ENCODE data around the gene USPL1.
"Not testable (repeated sequence)": the region's sequence is repeated elsewhere in the genome, so short reads cannot be mapped to it uniquely, and the experiment has no call there.

The USPL1 gene

DNA sequence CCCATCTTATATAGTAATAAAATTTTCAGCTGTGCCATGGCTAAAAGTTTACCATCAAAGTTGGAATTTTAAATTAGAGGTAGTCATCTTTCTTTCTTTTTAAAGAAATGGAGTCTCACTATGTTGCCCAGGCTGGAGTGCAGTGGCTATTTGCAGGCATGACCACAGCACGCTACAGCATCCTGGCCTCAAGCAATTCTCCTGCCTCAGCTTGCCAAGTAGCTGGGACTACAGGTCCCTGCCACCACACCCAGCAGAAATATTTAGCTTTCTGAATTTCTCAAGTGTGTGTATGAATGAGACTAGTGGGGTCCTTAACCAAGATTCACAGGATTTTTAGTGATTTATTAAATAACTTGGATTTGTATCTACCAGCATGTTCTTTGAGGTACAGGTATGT is 30.5 kb upstream of the USPL1 start:
- no peak overlapping the region for H3K27ac ChIP-seq
- TF ChIP-seq, protein P1, sequence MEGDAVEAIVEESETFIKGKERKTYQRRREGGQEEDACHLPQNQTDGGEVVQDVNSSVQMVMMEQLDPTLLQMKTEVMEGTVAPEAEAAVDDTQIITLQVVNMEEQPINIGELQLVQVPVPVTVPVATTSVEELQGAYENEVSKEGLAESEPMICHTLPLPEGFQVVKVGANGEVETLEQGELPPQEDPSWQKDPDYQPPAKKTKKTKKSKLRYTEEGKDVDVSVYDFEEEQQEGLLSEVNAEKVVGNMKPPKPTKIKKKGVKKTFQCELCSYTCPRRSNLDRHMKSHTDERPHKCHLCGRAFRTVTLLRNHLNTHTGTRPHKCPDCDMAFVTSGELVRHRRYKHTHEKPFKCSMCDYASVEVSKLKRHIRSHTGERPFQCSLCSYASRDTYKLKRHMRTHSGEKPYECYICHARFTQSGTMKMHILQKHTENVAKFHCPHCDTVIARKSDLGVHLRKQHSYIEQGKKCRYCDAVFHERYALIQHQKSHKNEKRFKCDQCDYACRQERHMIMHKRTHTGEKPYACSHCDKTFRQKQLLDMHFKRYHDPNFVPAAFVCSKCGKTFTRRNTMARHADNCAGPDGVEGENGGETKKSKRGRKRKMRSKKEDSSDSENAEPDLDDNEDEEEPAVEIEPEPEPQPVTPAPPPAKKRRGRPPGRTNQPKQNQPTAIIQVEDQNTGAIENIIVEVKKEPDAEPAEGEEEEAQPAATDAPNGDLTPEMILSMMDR (IDR thresholded peaks at IDR 0.05; ENCODE audit: low read depth, low read length, missing control alignments): no peak
- in situ Hi-C loops (cut with HindIII; ENCODE audit: low pct_ligation_motif_present, low sequenced_read_pairs): no loop called here

DNA sequence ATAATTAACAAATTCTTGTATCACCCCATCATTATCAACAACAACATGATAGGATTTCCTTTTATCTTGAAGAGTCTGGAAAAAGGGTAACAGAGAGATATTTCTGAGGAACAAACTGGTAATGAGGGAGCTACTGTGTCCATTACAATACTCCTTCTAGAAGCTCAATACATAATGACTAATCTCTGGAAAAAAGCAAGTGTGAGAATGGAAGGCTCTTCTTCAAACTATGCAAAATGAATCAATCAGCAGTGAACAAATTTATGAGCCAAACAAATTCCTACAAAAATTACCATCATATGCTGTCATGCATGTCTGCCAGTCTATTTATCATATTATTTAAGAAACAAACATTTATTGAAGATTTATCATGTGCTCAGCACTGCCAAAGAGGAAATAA is 30.0 kb upstream of the USPL1 start:
- DNase-seq: no peak
- H3K27ac ChIP-seq: no peak overlapping the region
- in situ Hi-C loops (cut with HindIII; ENCODE audit: low pct_ligation_motif_present, low sequenced_read_pairs): no loop called here
- no peaks in the 10 kb centered on the region for H3K27me3 ChIP-seq (replicated peaks)
- TF ChIP-seq, protein P1 (IDR thresholded peaks at IDR 0.05; ENCODE audit: low read depth, low read length, missing control alignments): no peak
- H3K36me3 ChIP-seq (replicated peaks): no peaks in the 10 kb centered on the region
- no peak overlapping the region for H3K4me3 ChIP-seq (ENCODE audit: low read depth, low read length)

More for the DNA sequence above, 30.5 kb upstream of the USPL1 start:
- H3K36me3 ChIP-seq (replicated peaks): no peaks in the 10 kb centered on the region
- no peaks in the 10 kb centered on the region for H3K27me3 ChIP-seq (replicated peaks)
- H3K4me3 ChIP-seq (ENCODE audit: low read depth, low read length): no peak overlapping the region
- DNase-seq: no peak

DNA sequence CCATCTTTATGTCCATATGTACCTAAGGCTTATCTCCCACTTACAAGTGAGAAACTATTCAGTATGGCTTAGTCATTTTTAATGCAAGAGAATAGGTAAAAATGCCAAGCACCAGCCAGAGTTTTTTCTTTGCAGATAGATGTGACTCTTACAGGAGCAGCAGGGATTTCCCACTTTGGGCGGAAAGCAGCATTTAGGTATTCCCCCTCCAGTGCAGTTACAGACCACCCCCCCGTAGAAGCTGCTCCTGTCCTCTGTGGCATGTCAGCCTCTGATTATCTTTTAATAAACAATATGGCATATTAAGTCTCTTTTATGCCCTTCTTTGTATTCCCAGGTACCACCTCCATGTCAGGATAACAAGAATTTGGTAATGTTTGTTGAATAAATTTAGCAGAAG is 24.7 kb upstream of the USPL1 start:
- no peak overlapping the region for H3K27ac ChIP-seq
- H3K4me3 ChIP-seq (ENCODE audit: low read depth, low read length): no peak overlapping the region
- no peak for DNase-seq
- TF ChIP-seq, protein P1 (IDR thresholded peaks at IDR 0.05; ENCODE audit: low read depth, low read length, missing control alignments): no peak
- in situ Hi-C loops (cut with HindIII; ENCODE audit: low pct_ligation_motif_present, low sequenced_read_pairs): no loop called here
- H3K27me3 ChIP-seq (replicated peaks): no peaks in the 10 kb centered on the region
- no peaks in the 10 kb centered on the region for H3K36me3 ChIP-seq (replicated peaks)

DNA sequence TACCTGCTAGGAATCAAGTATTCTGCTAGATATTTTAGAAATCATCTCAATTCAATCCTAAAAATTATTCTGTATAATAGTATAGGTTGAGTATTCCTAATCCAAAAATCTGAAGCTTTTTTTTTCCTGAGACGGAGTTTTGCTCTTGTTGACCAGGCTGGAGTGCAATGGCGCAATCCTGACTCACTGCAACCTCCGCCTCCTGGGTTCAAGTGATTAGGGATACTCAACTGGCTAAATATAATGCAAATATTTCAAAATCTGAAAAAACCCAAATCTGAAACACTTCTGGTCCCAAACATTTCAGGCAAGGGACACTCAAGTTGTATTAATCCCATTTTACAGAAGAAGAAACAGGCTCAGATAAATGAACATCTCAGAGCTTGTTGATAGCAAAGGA is 17.2 kb upstream of the USPL1 start:
- no peak for DNase-seq
- Histone ChIP-seq H3K36me3 (replicated peaks) (no peaks in the 10 kb centered on the region), H3K4me3 (ENCODE audit: low read depth, low read length) (no peak overlapping the region), H3K27ac (no peak overlapping the region), H3K27me3 (replicated peaks) (no peaks in the 10 kb centered on the region)
- in situ Hi-C loops (cut with HindIII; ENCODE audit: low pct_ligation_motif_present, low sequenced_read_pairs): no loop called here
- TF ChIP-seq, protein P1 (IDR thresholded peaks at IDR 0.05; ENCODE audit: low read depth, low read length, missing control alignments): no peak

DNA sequence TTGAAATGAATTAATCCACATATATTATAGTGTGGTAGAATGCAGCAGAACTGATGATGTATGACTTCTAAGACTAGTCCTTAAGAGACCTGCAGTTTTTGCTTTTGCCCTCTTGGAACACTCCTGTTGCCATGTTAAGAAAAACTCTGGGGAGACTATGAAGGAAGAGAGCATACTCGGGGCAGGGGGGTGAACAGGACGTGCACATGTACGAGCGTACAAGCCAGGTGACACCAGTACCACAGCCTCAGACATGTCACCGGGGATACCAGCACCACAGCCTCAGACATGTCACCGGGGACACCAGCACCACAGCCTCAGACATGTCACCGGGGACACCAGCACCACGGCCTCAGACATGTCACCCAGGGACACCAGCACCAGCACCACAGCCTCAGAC is 15.9 kb upstream of the USPL1 start:
- no peak for DNase-seq
- in situ Hi-C loops (cut with HindIII; ENCODE audit: low pct_ligation_motif_present, low sequenced_read_pairs): no loop called here
- Histone ChIP-seq H3K36me3 (replicated peaks) (no peaks in the 10 kb centered on the region), H3K4me3 (ENCODE audit: low read depth, low read length) (no peak overlapping the region), H3K27ac (no peak overlapping the region), H3K27me3 (replicated peaks) (no peaks in the 10 kb centered on the region)
- TF ChIP-seq, protein P1 (IDR thresholded peaks at IDR 0.05; ENCODE audit: low read depth, low read length, missing control alignments): no peak

DNA sequence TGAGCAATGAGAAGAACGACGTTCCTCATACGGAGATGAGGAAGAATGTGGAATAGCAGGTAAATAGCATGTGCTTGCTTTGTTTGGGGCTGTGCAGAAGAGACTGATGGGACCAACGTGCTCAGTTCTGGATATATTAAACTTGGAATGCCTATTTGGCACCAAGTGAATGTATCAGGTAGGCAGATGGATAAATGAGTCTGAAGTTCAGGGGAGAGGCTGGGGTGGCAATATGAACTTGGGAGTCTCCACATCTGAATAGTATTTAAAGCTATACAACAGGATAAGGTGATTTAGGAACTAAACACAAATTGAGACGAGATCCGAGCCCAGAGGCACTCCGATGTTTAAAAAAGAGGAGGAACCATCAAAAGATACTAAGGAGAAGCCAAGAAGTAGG is 12.7 kb upstream of the USPL1 start:
- in situ Hi-C loops (cut with HindIII; ENCODE audit: low pct_ligation_motif_present, low sequenced_read_pairs): no loop called here

DNA sequence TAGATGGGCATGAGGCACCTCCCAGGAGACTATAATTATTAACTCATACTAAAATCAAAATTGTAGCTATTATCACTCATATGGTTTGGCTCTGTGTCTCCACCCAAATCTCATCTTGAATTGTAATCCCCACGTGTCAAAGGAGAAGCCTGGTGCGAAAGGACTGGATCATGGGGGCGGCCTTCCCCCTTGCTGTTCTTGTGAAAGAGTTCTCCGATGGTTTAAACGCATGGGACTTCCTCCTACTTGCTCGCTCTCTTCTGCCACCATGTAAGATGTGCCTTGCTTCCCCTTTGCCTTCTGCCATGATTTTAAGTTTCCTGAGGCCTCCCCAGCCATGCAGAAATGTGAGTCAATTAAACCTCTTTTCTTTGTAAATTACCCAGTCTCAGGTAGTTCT is 10.5 kb upstream of the USPL1 start:
- H3K4me3 ChIP-seq (ENCODE audit: low read depth, low read length); H3K36me3 ChIP-seq (replicated peaks); H3K27me3 ChIP-seq (replicated peaks); DNase-seq; in situ Hi-C loops (cut with HindIII; ENCODE audit: low pct_ligation_motif_present, low sequenced_read_pairs); H3K27ac ChIP-seq: not testable (repeated sequence)

More for the DNA sequence above, 12.7 kb upstream of the USPL1 start:
- H3K4me3 ChIP-seq (ENCODE audit: low read depth, low read length): no peak overlapping the region
- no peak overlapping the region for H3K27ac ChIP-seq
- H3K27me3 ChIP-seq (replicated peaks): no peaks in the 10 kb centered on the region
- no peaks in the 10 kb centered on the region for H3K36me3 ChIP-seq (replicated peaks)
- TF ChIP-seq, protein P1 (IDR thresholded peaks at IDR 0.05; ENCODE audit: low read depth, low read length, missing control alignments): no peak
- DNase-seq: no peak

All from brain microvascular endothelial cell (primary cell).